HT1080 (cell line): Measurements from ENCODE around the gene NFIC. TPM values are rescaled to one million over a fixed set of nuclear protein-coding genes. Genes with fewer than 3 reads are reported as not detected.
"Not testable (repeated sequence)": the region's sequence is repeated elsewhere in the genome, so short reads cannot be mapped to it uniquely, and the experiment has no call there.

Source experiments
- DNase-seq: peaks from one replicate; pipeline ENCODE4 v3.0.0-alpha.2; 2015; ENCODE audit warnings: low read depth
- total RNA-seq: library from RNA; depleted of rRNA; stranded (reverse); fragments of >200 nt; shearing (Covaris generic); gene quantifications from 2 replicates; pipeline ENCODE4 v1.2.3, GENCODE V29; 2014

The NFIC gene
- total RNA-seq, 1 experiment from 2014 or later, result 33.2 TPM

DNA sequence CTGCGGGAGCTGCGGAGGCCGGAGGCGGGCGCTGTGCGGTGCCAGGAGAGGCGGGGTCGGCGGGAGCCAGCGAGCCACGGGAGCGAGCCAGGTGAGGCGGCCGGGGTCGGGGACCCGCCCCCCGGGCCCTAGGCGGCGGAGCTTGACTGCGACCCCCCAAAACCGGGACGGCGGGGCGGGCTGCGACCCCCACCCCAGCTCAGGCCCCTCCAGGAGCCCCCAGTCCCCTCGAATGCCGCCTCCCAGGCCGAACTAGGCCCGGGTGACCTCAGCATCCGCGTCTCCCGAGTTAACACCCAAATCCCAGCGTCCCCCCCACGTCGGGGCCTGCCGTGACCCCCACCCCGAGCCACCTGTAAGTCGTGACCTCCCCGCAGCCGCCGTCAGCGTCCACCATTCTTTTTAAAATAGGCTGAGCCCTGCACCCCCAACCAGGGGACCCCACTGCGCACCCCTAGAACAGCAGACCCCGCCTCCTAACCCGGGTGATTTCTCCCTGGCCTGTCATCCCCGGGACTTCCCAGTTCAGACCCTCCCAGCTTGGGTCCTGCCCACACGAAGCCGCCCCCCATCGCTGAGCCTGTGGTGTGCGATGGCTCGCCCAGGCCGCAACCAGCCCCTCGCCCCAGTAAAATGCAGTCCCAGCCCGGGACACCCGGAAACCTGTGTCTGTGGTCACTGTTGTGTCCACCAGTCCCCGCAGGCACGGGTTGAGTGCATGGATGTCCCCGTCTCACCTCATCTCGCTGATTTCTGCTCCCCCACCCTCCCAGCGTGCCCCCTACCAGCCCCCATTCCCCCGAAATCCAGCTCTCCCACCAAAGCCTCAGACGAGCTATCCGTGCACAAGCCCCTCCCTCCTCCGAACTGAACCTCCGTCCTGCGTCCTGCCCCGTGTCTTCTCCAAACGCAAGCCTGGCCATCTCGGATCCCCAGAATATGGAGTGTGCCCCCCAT is 140.3 kb downstream of the NFIC start:
- DNase-seq, result no peak

DNA sequence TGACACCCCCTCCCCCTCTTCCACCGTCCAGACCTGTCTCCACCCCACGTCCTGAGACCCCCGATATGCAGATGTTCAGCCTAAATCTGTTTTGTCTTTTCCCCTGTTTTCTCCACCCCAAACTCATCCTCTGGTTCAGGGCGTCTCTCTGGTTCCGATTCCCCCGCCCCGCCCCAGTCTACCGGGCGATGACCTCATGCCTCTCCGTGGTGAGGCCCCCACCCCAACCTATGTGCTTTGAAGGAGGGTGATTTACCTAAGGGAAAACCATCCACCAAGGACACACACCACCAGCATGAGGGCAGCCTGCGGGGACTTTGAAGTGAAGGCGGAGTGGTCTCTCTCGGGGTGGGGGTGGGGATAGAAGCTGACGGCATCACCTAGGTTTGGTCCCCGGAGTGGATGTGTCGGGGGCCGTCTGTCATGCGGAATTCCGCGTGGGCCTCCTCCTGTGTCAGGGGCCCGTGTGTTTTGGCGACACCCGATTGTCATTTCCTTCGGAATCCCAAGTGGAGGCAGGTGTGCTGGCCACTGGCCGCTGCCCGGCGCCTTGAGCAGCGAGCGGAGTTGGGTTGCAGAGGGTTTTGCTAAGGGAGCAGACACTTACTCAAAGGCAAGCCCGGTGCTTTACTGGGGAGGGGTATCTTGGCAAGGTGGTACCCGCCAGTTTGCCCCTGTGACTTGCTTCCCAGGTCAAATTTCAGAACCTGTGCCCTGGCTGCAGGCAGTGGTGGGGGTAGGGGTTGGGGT is 141.2 kb downstream of the NFIC start:
- no peak for DNase-seq

DNA sequence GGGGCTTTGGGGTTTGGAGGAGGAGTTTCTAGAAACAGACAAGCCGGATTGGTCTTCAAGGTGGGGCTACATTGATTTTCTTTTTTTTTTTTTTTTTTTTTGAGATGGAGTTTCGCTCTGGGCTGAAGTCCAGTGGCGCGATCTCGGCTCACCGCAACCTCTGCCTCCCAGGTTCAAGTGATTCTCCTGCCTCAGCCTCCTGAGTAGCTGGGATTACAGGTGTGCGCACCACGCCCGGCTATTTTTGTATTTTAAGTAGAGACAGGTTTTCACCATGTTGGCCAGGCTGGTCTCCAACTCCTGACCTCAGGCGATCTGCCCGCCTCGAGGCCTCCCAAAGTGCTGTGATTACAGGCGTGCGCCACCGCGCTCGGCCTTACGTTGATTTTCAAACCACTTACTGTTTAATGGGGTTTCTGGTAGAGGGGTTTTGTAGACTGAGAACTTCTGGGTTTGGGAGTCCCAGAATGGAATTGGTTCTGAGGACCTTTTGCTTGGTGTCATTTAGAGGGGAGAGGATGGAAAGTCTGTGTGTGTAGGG is 141.8 kb downstream of the NFIC start:
- DNase-seq, result not testable (repeated sequence)

DNA sequence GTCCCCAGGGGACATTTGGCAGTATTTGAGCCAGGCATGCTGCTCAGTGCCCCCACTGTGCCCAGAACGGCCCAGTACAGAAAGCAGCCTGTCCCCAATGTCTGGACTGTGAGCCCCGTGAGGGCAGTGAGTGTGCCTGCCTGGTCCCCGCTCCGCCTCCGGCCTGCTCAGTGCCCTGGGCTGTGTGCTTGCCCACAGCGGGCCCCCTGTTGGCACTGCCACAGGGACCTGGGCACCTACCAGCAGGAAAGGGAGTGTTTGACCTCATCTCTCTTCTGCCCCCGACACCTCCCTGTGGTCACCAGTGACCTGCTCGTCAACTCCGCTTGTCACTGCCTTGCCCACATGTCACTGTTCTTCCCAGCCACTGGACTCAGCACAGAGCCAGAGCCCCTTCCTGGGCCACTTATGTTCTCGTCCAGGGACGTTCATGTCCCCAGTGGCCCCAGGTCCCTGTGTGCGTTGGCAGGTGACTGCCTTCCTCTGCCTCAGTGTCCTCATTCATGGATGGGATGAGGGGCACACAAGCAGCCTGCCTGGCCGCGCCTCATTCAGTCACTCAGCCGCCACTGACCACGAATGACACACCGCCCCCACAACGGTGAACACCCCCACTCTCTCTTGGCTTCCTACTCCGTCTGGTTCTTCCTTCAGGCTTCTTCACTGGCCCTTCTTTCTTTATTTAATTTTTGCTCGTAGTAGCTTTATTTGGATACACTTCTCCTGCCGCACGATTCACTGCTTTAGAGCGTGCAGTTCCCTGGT is 142.6 kb downstream of the NFIC start:
- peak; percentile 24 for DNase-seq

DNA sequence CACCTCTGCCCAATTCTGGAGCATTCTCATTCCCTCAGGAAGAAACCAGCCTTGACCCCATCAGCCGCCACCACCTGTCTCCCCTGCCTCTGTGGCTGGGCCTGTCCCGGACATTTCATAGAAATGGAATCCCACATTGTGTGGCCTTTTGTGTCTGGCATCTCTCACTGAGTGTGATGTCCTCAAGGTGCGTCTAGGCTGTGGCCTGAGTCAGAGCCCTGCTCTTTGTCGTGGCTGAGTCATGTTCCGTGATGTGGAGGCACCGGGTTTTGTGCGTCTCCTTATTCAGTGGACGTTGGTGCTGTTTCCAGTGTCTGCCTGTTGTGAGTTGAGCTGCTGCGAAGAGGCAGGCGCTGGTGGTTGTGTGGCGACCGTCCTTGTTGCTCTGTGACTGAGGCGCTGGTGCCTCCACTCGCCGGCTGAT is 143.2 kb downstream of the NFIC start:
- DNase-seq, result peak; percentile 69

DNA sequence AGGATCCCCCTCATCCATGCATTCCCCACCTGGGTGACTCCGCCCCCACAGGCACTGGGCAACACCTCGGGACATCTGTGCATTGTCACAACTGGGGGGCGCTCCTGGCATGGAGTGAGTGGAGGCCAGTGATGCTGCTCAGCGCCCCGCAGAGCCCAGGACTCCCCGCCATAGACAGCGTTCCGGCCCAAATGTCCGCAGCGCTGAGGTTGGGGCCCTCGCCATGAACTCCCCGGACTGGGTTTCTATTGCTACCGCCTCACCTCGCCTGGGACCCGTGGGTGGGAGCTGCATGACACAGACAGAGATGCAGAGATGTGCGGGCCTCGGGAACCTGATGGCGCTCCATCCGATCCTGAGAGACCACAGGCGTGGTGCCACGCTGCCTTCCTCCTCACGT is 144.3 kb downstream of the NFIC start:
- no peak for DNase-seq

DNA sequence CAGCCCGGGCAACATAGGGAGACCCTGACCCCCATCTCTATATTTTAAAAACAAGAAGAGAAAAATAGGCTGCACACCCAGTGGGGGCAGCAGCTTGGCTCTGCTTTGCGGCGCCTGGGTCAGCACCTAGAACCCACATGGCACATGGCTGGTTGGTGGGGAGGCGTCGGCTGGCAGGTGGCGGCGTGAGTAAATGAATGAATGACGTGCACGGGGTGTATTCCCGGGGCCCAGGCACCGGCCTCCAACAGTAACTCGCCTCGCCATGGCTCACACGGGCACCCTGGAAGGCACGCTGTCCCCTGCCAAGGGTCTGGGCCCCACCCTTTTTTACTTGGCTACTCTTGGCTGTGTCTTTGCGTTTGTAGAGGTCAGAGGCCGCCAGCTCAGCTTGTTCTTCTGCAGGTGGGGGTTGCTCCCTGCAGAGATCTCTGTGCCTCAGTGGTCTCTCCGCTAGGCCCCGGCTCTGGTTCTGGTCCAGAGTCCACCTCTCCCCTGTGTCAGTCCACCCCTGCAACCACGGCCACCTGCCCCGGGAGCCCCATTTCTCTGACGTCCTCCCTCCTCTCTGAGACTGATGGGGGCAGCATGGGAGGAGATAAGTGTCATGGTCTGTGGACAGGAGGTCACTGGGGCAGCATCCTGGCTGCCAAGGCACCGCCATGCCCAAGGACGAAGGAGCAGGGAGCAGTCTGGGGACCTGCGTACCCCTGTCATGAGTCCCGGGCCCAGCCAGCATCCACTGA is 145.3 kb downstream of the NFIC start:
- DNase-seq, result no peak

DNA sequence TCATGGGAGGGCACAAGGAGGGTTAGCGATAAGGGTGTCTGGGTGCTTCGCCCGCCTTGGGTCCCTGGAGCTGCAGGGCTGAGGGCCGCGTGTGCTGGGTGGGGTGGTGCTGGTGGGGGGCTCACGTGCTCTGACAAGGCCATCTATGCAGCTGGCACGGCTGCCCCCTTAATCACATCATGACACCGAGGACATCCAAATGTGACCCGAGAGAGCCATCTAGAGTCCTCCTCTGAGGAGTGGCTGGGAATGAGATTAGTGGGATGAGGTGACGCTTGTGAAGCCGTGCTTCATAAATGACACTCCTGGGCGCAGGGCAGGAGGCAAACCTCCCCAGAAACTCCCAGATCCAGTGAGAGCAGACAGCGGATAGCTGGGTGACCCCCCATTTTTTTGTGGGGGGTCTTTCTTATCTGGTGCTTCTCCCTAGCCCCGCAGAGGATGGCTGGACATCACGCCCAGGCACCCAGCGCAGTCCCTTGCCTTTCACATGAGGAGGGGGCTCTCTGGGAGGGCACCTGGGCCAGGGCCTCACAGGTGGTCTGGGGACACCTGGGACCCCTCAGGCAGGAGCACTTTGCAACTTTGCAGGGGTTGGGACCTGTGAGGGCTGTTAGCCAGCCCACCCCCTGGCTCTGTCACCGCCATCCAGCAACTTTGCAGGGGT is 146.3 kb downstream of the NFIC start:
- DNase-seq, result no peak

DNA sequence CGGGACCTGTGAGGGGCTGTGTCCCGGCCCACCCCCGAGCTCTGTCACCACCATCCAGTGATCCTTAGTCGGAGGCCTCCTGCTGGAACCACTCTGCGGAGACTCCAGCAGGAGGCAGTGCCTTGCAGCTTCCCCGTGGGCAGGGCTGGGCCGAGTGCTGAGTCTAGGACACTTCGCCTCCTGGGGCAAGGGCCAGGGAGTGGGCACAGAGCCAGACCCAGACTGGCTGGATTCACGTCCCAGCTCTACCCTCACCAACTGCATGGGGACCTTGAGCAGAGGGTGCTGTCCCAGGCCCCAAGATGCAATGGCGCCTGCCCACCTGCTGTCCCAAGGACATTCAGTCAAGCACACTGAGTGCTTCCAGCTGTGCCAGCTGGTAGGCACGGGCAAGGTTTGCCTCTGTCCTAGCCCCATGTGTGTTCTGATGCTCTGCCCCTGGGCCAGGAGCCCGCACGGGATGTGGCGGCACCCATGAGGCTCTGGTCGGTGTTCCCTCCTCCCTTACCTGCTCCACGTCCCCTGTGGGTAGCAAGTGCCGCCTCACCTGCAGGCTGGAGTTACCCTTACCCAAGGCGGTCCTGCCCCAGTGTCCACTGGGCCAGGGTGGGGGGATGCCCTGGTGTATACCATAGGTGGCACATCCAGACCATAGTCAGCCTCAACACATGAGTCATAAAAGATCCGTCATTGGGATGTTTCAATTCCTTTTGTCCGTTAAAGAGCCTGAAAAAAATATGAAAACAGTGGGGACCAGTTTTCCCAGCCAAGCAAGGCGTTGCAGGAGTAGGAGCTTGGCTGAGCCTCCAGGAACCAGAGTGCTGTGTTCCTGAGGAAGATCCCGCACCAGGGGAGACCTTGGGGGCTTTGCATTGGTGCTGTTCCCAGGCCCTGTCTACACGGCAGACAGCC is 147.1 kb downstream of the NFIC start:
- DNase-seq, result no peak

DNA sequence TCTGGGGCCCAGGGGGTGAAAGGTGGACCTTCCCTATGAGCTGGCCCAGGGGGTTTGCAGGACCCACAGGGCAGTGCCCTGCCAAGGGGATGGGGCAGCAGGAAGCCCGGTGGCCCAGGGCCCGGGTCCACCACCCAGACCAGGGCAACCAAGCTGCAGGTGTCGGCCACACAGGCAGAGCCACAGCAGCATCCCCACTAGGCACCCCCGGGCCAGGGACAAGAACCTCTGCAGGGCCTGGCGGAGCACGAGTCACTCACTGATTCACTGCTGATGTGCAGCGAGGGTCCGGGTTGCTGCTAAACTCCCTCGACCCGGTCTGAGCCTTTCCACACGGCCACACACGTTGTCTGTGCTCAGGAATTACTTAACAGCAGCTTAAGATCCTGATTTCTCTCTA is 148.5 kb downstream of the NFIC start:
- DNase-seq, result no peak

DNA sequence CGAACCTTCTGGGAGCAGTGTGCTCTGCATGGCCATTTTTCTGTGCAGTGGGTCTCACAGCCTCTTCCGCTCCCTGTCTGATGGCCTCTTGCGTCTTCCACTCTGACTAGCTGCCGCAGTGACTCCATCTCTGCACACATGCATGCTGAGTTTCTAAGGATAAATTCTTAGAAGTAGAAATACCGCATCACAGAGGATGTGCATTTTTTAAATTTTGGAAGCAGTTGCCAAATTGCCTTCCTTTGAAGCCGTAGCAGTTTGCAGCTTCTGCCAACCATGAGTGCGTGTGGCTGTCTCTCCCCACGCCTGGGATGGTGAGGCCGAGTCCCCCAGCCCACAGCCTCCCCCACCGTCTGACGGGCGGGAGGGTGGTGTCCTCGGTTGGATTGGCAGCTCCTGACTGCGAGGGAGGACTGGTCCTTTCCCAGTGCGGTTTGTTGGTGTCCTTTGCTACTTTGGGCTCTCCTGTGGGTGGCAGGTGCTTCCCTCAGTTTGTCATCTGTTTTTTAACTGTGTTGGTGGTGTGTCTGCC is 149.6 kb downstream of the NFIC start:
- DNase-seq, result no peak

DNA sequence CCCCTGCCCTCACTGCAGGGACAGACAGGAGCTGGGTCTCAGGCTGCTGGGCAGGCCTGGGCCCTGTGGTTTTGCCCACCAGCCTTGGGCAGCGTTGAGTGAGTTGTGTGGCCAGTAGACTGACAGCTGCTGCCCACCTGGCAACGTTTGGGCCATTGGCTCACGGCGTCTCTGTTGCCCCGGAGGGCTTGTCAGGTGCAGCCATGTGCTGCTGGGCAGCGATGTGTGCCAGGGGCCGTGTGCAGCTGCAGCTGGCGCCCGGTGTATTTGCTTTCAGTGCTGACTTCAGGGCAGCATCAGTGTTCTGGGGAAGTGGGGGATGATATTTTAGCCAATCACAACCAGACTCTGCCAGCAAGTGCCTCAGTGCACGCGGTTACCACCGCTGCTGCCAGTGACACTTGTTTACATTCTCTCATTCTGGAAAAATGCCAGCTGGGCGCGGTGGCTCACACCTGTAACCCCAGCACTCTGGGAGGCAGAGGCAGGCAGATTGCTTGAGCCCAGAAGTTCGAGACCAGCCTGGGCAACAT is 150.4 kb downstream of the NFIC start:
- DNase-seq, result no peak

DNA sequence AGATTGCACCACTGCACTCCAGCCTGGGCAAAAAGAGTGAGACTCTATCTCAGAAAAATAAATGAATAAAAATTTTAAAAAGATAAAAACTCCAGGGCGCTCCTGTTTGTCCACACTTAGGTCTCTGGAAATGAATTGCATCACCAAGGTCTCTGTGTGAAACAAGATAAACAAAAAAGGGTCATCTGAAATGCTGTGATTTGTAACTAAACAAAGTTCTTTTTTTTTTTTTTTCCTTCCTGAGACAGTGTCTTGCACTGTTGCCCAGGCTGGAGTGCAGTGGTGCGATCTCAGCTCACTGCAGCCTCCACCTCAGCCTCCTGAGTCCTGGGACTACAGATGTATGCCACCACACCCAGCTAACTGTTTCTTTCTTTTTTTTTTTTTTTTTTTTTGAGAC is 151.3 kb downstream of the NFIC start:
- no peak for DNase-seq

DNA sequence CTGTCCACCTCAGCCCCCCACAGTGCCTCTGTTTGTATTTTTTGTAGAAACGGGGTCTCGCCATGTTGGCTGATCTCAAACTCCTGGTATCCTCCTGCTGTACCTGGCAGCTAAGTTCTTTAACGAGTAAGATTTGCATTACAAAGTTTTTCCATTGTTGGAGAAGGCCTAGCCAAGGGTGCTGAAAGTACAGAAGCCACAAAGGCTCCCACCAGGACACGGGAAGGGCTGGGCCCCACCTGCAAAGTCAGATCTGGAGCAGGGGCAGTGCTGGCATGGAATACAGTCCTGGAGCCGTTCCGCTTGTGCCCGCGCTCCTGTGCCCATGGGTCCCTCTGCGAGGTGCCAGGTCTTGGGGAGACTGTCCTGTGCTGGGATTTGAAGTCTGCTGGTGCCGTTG is 151.9 kb downstream of the NFIC start:
- DNase-seq, result no peak

DNA sequence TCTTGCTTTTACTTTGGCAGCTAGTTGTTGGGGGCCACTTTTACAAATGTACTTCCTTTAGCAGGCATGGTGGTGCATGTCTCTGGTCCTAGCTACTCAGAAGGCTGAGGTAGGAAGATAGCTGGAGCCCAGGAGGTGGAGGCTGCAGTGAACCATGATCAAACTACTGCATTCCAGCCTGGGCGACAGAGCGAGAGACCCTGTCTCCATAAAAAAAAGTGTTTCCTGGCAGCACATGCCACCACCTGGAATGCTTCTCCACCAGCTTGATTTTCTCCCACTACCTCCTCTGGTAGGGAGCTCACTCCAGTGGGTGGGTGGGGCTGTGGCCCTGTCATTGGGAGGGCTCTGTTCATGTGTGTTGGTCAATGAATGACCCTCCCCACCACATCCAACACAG is 152.3 kb downstream of the NFIC start:
- no peak for DNase-seq
